ENCODE data around the gene KLHL10. TPM values are rescaled to one million over a fixed set of nuclear protein-coding genes. Genes with fewer than 3 reads are reported as not detected.
A peak's percentile ranks its signal among the peaks of the same experiment; 100 is the strongest.

KLHL10 gene
- total and polyA plus RNA-seq, 2 of the 13 experiments (the other 11 are each of a cell fraction or from before 2014, with no cell fraction given): 0.04 to 0.08 TPM

GRCh38 chr17:41864836-41865595 lies 27.4 kb downstream of the KLHL10 start, which contains the start of gene KLHL11 (continued):
- TF ChIP-seq ZNF407 (CRISPR knock-in tag; IDR thresholded peaks at IDR 0.05; ENCODE audit: not compliant biosample characterization): peak; percentile 96
- TF ChIP-seq AGO2 (optimal IDR thresholded peaks at IDR 0.05; ENCODE audit: low read depth, low read length): peak; percentile 70
- no peak for TF ChIP-seq GZF1 (CRISPR knock-in tag; IDR thresholded peaks at IDR 0.05)
- TF ChIP-seq HIVEP1 (CRISPR knock-in tag; IDR thresholded peaks at IDR 0.05): peak; percentile 90
- 0 out of 2 replicates have a peak, but pooled peaks have one; percentile 45 for TF ChIP-seq ZNF766 (CRISPR knock-in tag; IDR thresholded peaks at IDR 0.05; ENCODE audit: borderline replicate concordance)
- peak; percentile 89 for TF ChIP-seq ZNF564 (CRISPR knock-in tag; IDR thresholded peaks at IDR 0.05)
- TF ChIP-seq TEAD3 (CRISPR knock-in tag; optimal IDR thresholded peaks at IDR 0.05; ENCODE audit: borderline replicate concordance): peak; percentile 78
- peak; percentile 83 for TF ChIP-seq MXD4 (CRISPR knock-in tag; IDR thresholded peaks at IDR 0.05)
- TF ChIP-seq ZMAT5 (CRISPR knock-in tag; IDR thresholded peaks at IDR 0.05; ENCODE audit: borderline replicate concordance, low read depth): no peak
- TF ChIP-seq DDIT3 (CRISPR knock-in tag; IDR thresholded peaks at IDR 0.05): no peak
- TF ChIP-seq ZKSCAN8 (CRISPR knock-in tag; IDR thresholded peaks at IDR 0.05; ENCODE audit: borderline replicate concordance): 0 out of 2 replicates have a peak, but pooled peaks have one; percentile 37
- TF ChIP-seq ATAD3A (CRISPR knock-in tag; IDR thresholded peaks at IDR 0.05): no peak
- TF ChIP-seq ASH2L (IDR thresholded peaks at IDR 0.05; ENCODE audit: insufficient read length, low read depth, low read length): peak; percentile 96
- peak; percentile 55 for TF ChIP-seq ZNF556 (CRISPR knock-in tag; IDR thresholded peaks at IDR 0.05; ENCODE audit: borderline replicate concordance)
- no peak; the same call in 1 of the 2 replicates for TF ChIP-seq ZBTB14 (CRISPR knock-in tag; IDR thresholded peaks at IDR 0.05)
- TF ChIP-seq RFXAP (CRISPR knock-in tag; IDR thresholded peaks at IDR 0.05; ENCODE audit: borderline replicate concordance): peak; percentile 90; the same call in 1 of the 2 replicates
- peak; percentile 42; the same call in 1 of the 2 replicates for TF ChIP-seq ZNF414 (CRISPR knock-in tag; IDR thresholded peaks at IDR 0.05)
- TF ChIP-seq NFYB (CRISPR knock-in tag; IDR thresholded peaks at IDR 0.05): peak; percentile 36; the same call in 1 of the 2 replicates
